HL-60 (cell line): ENCODE measurements around the gene SMG7.

Source experiments
- DNase-seq, 2 experiments: peaks; one replicate each; pipeline ENCODE4 v3.0.0-alpha.2; 2010 to 2020; ENCODE audit warnings: low read depth in 1 of 2, low spot score in 1 of 2
- H3K27ac ChIP-seq: fragments of 250-450 bp; sonication (Bioruptor Pico); replicated peaks from 2 replicates; pipeline ENCODE4 v1.5.1; 2020; ENCODE audit warnings: mild to moderate bottlenecking, moderate library complexity
- H3K27me3 ChIP-seq: fragments of 250-450 bp; sonication (Bioruptor Pico); 2 replicates; pipeline ENCODE4 v1.5.1; 2021; ENCODE audit warnings: mild to moderate bottlenecking, moderate library complexity; ENCODE audit not compliant: insufficient read depth, poor library complexity, severe bottlenecking
- H3K4me3 ChIP-seq: replicated peaks from 2 replicates; pipeline ENCODE4 v1.5.1; 2011; ENCODE audit warnings: mild to moderate bottlenecking, control low read depth, low read length; ENCODE audit not compliant: insufficient read depth
- CTCF ChIP-seq: IDR thresholded peaks from one replicate; pipeline ENCODE4 v1.5.1; 2011; ENCODE audit warnings: low read length, control low read depth, inconsistent platforms; ENCODE audit not compliant: insufficient read depth
- GABPA ChIP-seq: IDR thresholded peaks from 2 replicates; pipeline ENCODE4 v1.6.1; 2012; ENCODE audit warnings: low read depth
- POLR2AphosphoS5 ChIP-seq: IDR thresholded peaks from 2 replicates; pipeline ENCODE4 v1.6.1; 2012; ENCODE audit warnings: low read depth
- REST ChIP-seq: IDR thresholded peaks from 2 replicates; pipeline ENCODE4 v1.6.1; 2012; ENCODE audit warnings: low read depth; ENCODE audit not compliant: insufficient replicate concordance
- SPI1 ChIP-seq: IDR thresholded peaks from 2 replicates; pipeline ENCODE4 v1.6.1; 2012; ENCODE audit warnings: low read depth, mild to moderate bottlenecking, borderline replicate concordance

SMG7 gene

GRCh38 chr1:183508694-183509093, 36.4 kb downstream of the SMG7 start:
- DNase-seq, result no peak
- Histone ChIP-seq H3K4me3 (no peak overlapping the region), H3K27me3 (no peaks in the 10 kb centered on the region), H3K27ac (no peak overlapping the region)
- TF ChIP-seq SPI1, result no peak
- no peak for TF ChIP-seq GABPA
- TF ChIP-seq CTCF, result no peak
- TF ChIP-seq POLR2AphosphoS5, result no peak
- no peak for TF ChIP-seq REST

- no peak for DNase-seq
- no peak overlapping the region for H3K4me3 ChIP-seq
- no peak for TF ChIP-seq REST
- no peak for TF ChIP-seq POLR2AphosphoS5
- no peak for TF ChIP-seq CTCF
- TF ChIP-seq GABPA, result no peak
- no peak for TF ChIP-seq SPI1
These were observed 40.2 kb downstream of the SMG7 start for GRCh38 chr1:183512450-183512849.

GRCh38 chr1:183514235-183514634, 41.9 kb downstream of the SMG7 start:
- H3K27ac ChIP-seq, result no peak overlapping the region
- no peaks in the 10 kb centered on the region for H3K27me3 ChIP-seq
- TF ChIP-seq CTCF (no peak), GABPA (no peak), POLR2AphosphoS5 (no peak), SPI1 (no peak), REST (no peak)

More at GRCh38 chr1:183512450-183512849, 40.2 kb downstream of the SMG7 start:
- Histone ChIP-seq H3K27ac (no peak overlapping the region), H3K27me3 (no peaks in the 10 kb centered on the region)

More at GRCh38 chr1:183514235-183514634, 41.9 kb downstream of the SMG7 start:
- no peak overlapping the region for H3K4me3 ChIP-seq
- no peak for DNase-seq
